ENCODE results near the gene TANC1.

TANC1 gene

DNA sequence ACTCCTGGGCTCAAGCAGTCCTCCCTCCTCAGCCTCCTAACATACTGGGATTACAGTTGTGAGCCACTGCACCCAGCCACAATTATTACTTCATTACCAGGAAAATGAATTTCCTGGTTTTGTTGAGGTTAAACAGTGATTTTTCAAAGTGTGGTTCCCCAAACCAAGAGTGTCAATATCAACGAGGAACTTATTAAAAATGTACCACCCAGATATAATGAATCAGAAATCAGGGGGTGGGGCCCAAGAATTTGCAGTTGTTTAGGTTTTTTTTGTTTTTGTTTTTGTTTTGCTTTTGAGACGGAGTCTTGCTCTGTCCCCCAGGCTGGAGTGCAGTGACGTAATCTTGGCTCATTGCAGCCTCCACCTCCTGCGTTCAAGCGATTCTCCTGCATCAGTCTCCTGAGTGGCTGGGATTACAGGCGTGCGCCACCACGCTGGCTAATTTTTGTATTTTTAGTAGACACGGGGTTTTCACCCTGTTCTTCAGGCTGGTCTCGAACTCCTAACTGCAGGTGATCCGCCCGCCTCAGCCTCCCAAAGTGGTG lies 224.0 kb downstream of the TANC1 start:
- Histone ChIP-seq H3K4me1 (ENCODE audit: control insufficient read depth in 1 of 2, insufficient read depth in 1 of 2, low read depth in 1 of 2, low read length in 1 of 2) (no peaks in the 10 kb centered on the region), H3K36me3 (no peaks in the 10 kb centered on the region), H3K4me3 (ENCODE audit: low read depth in 1 of 2, low read length in 1 of 2) (no peak overlapping the region), H3K27ac (no peak overlapping the region), H3K9me3 (no peaks in the 10 kb centered on the region), H3K27me3 (no peaks in the 10 kb centered on the region)
- TF ChIP-seq, protein P1, sequence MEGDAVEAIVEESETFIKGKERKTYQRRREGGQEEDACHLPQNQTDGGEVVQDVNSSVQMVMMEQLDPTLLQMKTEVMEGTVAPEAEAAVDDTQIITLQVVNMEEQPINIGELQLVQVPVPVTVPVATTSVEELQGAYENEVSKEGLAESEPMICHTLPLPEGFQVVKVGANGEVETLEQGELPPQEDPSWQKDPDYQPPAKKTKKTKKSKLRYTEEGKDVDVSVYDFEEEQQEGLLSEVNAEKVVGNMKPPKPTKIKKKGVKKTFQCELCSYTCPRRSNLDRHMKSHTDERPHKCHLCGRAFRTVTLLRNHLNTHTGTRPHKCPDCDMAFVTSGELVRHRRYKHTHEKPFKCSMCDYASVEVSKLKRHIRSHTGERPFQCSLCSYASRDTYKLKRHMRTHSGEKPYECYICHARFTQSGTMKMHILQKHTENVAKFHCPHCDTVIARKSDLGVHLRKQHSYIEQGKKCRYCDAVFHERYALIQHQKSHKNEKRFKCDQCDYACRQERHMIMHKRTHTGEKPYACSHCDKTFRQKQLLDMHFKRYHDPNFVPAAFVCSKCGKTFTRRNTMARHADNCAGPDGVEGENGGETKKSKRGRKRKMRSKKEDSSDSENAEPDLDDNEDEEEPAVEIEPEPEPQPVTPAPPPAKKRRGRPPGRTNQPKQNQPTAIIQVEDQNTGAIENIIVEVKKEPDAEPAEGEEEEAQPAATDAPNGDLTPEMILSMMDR (IDR thresholded peaks at IDR 0.05), result no peak

DNA sequence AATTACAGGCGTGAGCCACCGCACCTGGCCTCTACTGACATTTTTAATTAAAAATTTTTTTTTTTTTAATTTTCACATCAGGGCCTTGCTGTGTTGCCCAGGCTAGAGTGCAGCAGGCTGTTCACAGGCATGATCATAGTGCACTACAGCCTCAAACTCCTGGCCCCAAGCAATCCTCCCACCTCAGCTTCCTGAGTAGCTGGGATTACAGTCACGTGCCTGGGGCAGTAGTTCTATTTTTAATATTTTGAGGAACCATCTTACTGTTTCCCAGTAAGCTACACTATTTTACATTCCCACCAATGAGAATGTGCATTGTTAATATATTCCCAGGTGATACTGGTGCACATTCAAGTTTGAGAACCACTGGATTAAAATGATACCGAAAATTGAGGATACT lies 225.4 kb downstream of the TANC1 start:
- no peak overlapping the region for H3K27ac ChIP-seq
- no peaks in the 10 kb centered on the region for H3K36me3 ChIP-seq
- H3K27me3 ChIP-seq, result no peaks in the 10 kb centered on the region
- no peaks in the 10 kb centered on the region for H3K4me1 ChIP-seq (ENCODE audit: control insufficient read depth in 1 of 2, insufficient read depth in 1 of 2, low read depth in 1 of 2, low read length in 1 of 2)
- H3K4me3 ChIP-seq (ENCODE audit: low read depth in 1 of 2, low read length in 1 of 2), result no peak overlapping the region
- no peaks in the 10 kb centered on the region for H3K9me3 ChIP-seq
- TF ChIP-seq, protein P1 (IDR thresholded peaks at IDR 0.05), result no peak

DNA sequence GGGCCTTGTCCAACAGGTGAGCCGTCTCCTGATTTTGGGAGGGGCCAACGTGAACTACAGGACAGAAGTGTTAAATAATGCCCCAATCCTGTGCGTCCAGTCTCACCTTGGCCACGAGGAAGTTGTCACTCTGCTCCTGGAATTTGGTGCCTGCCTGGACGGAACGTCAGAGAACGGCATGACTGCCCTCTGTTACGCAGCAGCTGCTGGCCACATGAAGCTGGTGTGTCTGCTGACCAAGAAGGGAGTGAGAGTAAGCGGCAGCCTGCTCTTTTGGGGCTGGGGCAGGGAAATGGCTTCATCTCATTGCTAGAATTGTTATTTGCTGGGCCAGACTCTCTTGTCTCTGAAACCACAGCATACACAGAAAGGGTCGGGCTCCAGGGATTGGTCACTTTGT lies 225.8 kb downstream of the TANC1 start:
- no peak overlapping the region for H3K4me3 ChIP-seq (ENCODE audit: low read depth in 1 of 2, low read length in 1 of 2)
- H3K27me3 ChIP-seq, result no peaks in the 10 kb centered on the region
- H3K27ac ChIP-seq, result no peak overlapping the region
- no peaks in the 10 kb centered on the region for H3K9me3 ChIP-seq
- TF ChIP-seq, protein P1 (IDR thresholded peaks at IDR 0.05), result no peak
- no peaks in the 10 kb centered on the region for H3K4me1 ChIP-seq (ENCODE audit: control insufficient read depth in 1 of 2, insufficient read depth in 1 of 2, low read depth in 1 of 2, low read length in 1 of 2)
- H3K36me3 ChIP-seq, result no peaks in the 10 kb centered on the region

DNA sequence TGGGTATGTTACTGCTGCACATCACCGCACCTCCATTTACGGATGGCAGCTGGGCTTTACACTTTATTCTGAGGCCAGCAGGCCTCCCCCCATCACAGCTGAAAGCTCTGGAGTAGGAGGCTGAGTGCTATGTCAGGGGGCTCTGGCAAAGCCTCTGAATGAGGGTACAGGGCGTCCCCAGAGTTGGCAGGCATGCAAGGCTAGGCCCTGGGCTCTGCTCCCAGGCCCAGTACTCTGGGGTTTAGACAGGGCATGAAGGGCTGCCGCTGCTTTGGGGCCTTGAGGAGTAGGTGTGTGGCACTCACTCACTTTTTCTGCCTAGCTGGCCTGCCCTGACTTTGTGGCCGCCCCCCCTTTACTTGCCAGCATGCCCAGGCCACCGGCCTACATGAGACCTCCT lies 227.3 kb downstream of the TANC1 start:
- Histone ChIP-seq H3K4me3 (ENCODE audit: low read depth in 1 of 2, low read length in 1 of 2) (no peak overlapping the region), H3K36me3 (no peaks in the 10 kb centered on the region), H3K9me3 (no peaks in the 10 kb centered on the region), H3K27me3 (no peaks in the 10 kb centered on the region), H3K4me1 (ENCODE audit: control insufficient read depth in 1 of 2, insufficient read depth in 1 of 2, low read depth in 1 of 2, low read length in 1 of 2) (no peaks in the 10 kb centered on the region), H3K27ac (no peak overlapping the region)
- TF ChIP-seq, protein P1 (IDR thresholded peaks at IDR 0.05), result no peak

DNA sequence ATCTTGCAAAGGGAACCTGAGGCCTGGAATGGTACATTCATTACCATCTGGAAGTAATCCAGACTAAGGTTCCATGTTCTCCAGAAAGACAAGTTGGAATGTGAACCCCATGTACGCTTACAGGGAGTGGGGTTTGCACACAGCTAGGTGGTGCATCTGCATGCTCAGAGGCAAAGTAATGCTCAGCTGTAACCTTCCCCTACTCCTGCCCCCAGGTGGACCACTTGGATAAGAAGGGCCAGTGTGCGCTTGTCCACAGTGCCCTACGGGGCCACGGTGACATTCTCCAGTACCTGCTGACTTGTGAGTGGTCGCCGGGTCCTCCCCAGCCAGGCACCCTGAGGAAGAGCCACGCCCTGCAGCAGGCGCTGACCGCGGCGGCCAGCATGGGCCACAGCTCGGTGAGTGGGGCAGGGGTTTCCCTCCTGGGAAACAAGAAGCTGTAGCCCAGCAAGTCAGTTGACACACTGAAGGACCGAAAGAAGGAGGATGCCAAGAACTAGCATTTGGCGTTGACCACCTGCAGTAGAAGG lies 228.0 kb downstream of the TANC1 start:
- Histone ChIP-seq H3K36me3 (no peaks in the 10 kb centered on the region), H3K4me3 (ENCODE audit: low read depth in 1 of 2, low read length in 1 of 2) (no peak overlapping the region), H3K27ac (no peak overlapping the region), H3K27me3 (no peaks in the 10 kb centered on the region), H3K9me3 (no peaks in the 10 kb centered on the region), H3K4me1 (ENCODE audit: control insufficient read depth in 1 of 2, insufficient read depth in 1 of 2, low read depth in 1 of 2, low read length in 1 of 2) (no peaks in the 10 kb centered on the region)
- TF ChIP-seq, protein P1 (IDR thresholded peaks at IDR 0.05), result no peak
